ENCODE results near the gene ARHGEF37.

The ARHGEF37 gene

DNA sequence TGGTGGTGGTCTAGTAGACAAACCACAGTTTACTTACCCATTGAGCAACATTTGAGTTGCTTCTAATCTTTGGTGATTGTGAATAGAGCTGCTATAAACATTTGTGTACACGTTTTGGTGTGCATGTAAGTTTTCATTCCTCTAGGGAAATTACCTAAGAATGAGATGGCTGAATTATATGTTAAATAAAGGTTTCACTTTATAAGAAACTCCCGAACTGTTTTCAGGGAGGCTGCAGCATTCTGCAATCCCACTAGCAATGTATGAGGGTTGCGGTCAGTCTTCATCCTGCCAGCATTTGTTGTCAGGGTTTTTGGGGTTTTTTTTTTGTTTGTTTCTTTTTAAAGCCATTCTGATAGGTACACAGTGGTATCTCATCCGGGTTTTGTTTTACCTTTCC, 103.1 kb downstream of the ARHGEF37 start:
- ChIA-PET POLR2A (no interaction called here), CTCF (interaction anchor here (1.4 kb wide), 1 partner anchor 41 kb away, joined by 4 read pairs; no protein-coding TSS in a partner anchor)

More for the DNA sequence above, 103.1 kb downstream of the ARHGEF37 start:
- Histone ChIP-seq H3K9me3 (ENCODE audit: control extremely low read depth in 1 of 5, control insufficient read depth in 4 of 5, insufficient read depth in 2 of 5, low read depth in 1 of 5, low read length in 4 of 5) (no peaks in the 10 kb centered on the region), H3K36me3 (ENCODE audit: control insufficient read depth in 4 of 4, insufficient read depth in 4 of 4, low read length in 3 of 4) (no peaks in the 10 kb centered on the region), H3K4me1 (ENCODE audit: control extremely low read depth in 1 of 4, control insufficient read depth in 4 of 4, insufficient read depth in 4 of 4, low read length in 3 of 4) (peaks cover 5 to 29% (median 11%) of the 10 kb centered on the region in 4 experiments), H3K4me3 (ENCODE audit: control insufficient read depth in 1 of 7, extremely low read depth in 1 of 7, insufficient read depth in 4 of 7, low read depth in 2 of 7, low read length in 6 of 7) (no peak overlapping the region), H3K27me3 (replicated peaks in 2 of 5; ENCODE audit: control insufficient read depth in 4 of 5, insufficient read depth in 5 of 5, low read length in 4 of 5) (no peaks in the 10 kb centered on the region), H3K27ac (ENCODE audit: insufficient read depth in 1 of 2, low read depth in 1 of 2, low read length in 2 of 2, poor library complexity in 1 of 2, severe bottlenecking in 2 of 2) (no peak overlapping the region)
- 100% methylated on average over 1 of the region's 4 CpGs for WGBS (ENCODE audit: insufficient coverage)
- DNase-seq: no peak
